Endothelial cell of coronary artery (primary cell): Measurements from ENCODE around the gene KIF26A. TPM values are rescaled to one million over a fixed set of nuclear protein-coding genes. Genes with fewer than 3 reads are reported as not detected.

Experiments
- total RNA-seq: library from RNA; depleted of rRNA; stranded (reverse); fragments of >200 nt; gene quantifications from 2 replicates; pipeline ENCODE4 v1.2.3, GENCODE V29; 2014

KIF26A gene
- 2.7 and 15.2 TPM in 2 replicates for total RNA-seq

DNA sequence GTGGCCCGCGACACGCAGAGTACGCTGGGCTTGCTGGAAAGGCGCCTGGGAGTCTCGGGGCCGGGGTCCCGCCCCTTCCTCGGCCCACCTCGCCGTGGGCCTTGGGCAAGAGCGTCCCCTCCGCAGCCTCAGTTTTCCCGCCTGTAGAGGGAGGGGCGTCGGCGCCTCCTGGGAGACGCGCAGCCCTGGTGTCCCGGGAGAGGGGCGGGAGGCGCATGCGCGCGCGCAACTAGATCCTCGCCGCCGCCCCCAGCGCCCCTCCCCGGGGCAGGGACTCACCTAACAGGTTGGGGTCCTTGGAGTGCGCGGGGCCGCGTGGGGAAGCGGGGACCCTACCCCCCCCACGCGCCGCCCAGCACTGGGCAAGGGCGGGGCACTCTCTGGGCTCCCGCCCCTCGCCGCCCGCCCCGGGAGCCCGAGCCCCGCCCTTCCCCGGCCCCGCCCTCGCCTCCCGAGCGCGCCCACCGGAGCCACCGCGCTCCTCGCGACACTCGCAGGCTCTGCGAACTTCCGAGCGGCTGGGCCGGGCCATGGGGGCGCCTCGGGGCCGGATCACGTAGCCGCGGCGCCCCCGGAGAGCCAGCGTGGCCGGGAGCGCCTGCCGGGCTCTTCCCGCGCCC, at the start of gene KIF26A:
Gene KIF26A, plus strand, starts transcription at position 490 of the 620 bp plus-strand sequence. CDS start 136 bp downstream, outside the sequence.

Other genes starting within 250 kb of the KIF26A start
- gene TDRD9, start 210.1 kb upstream of the KIF26A start, total RNA-seq, result 1.0 and 1.3 TPM in 2 replicates
- not detected in 2 replicates for gene RD3L, start 196.1 kb upstream of the KIF26A start, total RNA-seq
- gene ASPG, start 52.9 kb upstream of the KIF26A start, total RNA-seq, result 0.09 TPM in 1 of 2 replicates, not detected in the other